ENCODE data around the gene ZNF136. TPM values are rescaled to one million over a fixed set of nuclear protein-coding genes. Genes with fewer than 3 reads are reported as not detected.

ZNF136 gene
- total and polyA plus RNA-seq, 2 of the 13 experiments (the other 11 are each of a cell fraction or from before 2014, with no cell fraction given), result 2.5 to 10.2 TPM

GRCh38 chr19:12140545-12141404, 22.1 kb upstream of the ZNF136 start (continued):
- no peak for TF ChIP-seq ZSCAN25 (CRISPR knock-in tag; IDR thresholded peaks at IDR 0.05)
- TF ChIP-seq DNMT3B (CRISPR knock-in tag; conservative IDR thresholded peaks at IDR 0.05), result 0 out of 2 replicates have a peak, but pooled peaks have one; percentile 49
- no peak for TF ChIP-seq ZNF652 (CRISPR knock-in tag; IDR thresholded peaks at IDR 0.05; ENCODE audit: borderline replicate concordance, low read depth)
- TF ChIP-seq, protein P1, sequence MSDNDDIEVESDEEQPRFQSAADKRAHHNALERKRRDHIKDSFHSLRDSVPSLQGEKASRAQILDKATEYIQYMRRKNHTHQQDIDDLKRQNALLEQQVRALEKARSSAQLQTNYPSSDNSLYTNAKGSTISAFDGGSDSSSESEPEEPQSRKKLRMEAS (IDR thresholded peaks at IDR 0.05), result peak; percentile 34; the same call in 1 of the 2 replicates
- no peak for TF ChIP-seq KAT2B (IDR thresholded peaks at IDR 0.05; ENCODE audit: borderline replicate concordance, low read depth, low read length)
- TF ChIP-seq RORA (CRISPR knock-in tag; IDR thresholded peaks at IDR 0.05), result no peak
- TF ChIP-seq GABPB1 (CRISPR knock-in tag; IDR thresholded peaks at IDR 0.05), result peak; percentile 35; the same call in 1 of the 2 replicates
- 0 out of 2 replicates have a peak, but pooled peaks have one; percentile 25 for TF ChIP-seq ZNF567 (CRISPR knock-in tag; IDR thresholded peaks at IDR 0.05; ENCODE audit: borderline replicate concordance)
- TF ChIP-seq MEF2D (CRISPR knock-in tag; IDR thresholded peaks at IDR 0.05), result peak; percentile 14; the same call in 1 of the 2 replicates
- 0 out of 2 replicates have a peak, but pooled peaks have one; percentile 32 for TF ChIP-seq THRA (CRISPR knock-in tag; IDR thresholded peaks at IDR 0.05; ENCODE audit: borderline replicate concordance)
- TF ChIP-seq SMAD3 (CRISPR knock-in tag; IDR thresholded peaks at IDR 0.05), result peak; percentile 82

Measured in HepG2 (cell line).